ENCODE results near the gene DCTN3. TPM values are rescaled to one million over a fixed set of nuclear protein-coding genes. Genes with fewer than 3 reads are reported as not detected.
A peak's percentile ranks its signal among the peaks of the same experiment; 100 is the strongest.
"Not testable (repeated sequence)": the region's sequence is repeated elsewhere in the genome, so short reads cannot be mapped to it uniquely, and the experiment has no call there.

DCTN3 gene
- total and polyA plus RNA-seq, 9 of the 15 experiments (the other 6 are each of a cell fraction or from before 2014, with no cell fraction given) = 11.0 to 51.0 (median 41.9) TPM

DNA sequence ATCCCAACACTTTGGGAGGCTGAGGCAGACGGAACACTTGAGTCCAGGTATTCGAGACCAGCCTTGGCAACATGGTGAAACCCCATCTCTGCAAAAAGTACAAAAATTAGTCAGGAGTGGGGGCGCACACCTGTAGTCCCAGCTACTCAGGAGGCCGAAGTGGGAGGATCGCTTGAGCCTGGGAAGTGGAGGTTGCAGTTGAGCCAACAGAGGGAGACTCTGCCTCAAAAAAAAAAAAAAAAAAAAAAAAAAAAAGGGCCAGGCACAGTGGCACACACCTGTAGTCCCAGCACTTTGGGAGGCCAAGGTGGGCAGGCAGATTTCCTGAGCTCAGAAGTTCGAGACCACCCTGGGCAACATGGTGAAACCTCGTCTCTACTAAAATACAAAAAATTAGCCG is 19.0 kb upstream of the DCTN3 start:
- H2AFZ ChIP-seq (ENCODE audit: low read depth, low read length); intact Hi-C loops (cut with micrococcal nuclease); DNase-seq (ENCODE audit: extremely low read depth in 1 of 4, low spot score in 3 of 4); in situ Hi-C loops (cut with MboI); BruUV-seq (replicated peaks); CTCF ChIA-PET (ENCODE audit: low intra/inter-chr PET ratio); H4K20me1 ChIP-seq (replicated peaks; ENCODE audit: control insufficient read depth, insufficient read depth, low read length); POLR2A ChIA-PET; H3K27me3 ChIP-seq (ENCODE audit: control insufficient read depth in 2 of 2, insufficient read depth in 2 of 2, low read length in 2 of 2); H3K9ac ChIP-seq (ENCODE audit: insufficient read depth in 1 of 2, low read depth in 2 of 2, low read length in 2 of 2); H3K27ac ChIP-seq (ENCODE audit: extremely low read depth, low read depth, low read length); FAIRE-seq; H3K4me2 ChIP-seq (ENCODE audit: insufficient read depth, low read length); H3K9me1 ChIP-seq (ENCODE audit: control insufficient read depth, insufficient read depth, low read length); H3K9me3 ChIP-seq (replicated peaks; ENCODE audit: control insufficient read depth, insufficient read depth, low read depth, low read length); ATAC-seq; H3K4me3 ChIP-seq: not testable (repeated sequence)
- 87% methylated on average over 8 of the region's 8 CpGs for WGBS (ENCODE audit: insufficient coverage, low coverage, missing lambda C conversion rate)
- H3K36me3 ChIP-seq (ENCODE audit: control insufficient read depth, insufficient read depth, low read length) = peaks cover 14% of the 10 kb centered on the region; the same call in 1 of the 3 replicates
- TF ChIP-seq ZNF384 (IDR thresholded peaks at IDR 0.05; ENCODE audit: low read depth, low read length) = peak; percentile 37; the same call in 1 of the 2 replicates
- peaks cover 5 to 23% of the 10 kb centered on the region in 2 experiments; a peak in 4 of 5 replicates for H3K4me1 ChIP-seq (replicated peaks in 1 of 2; ENCODE audit: control insufficient read depth in 2 of 2, insufficient read depth in 2 of 2, low read length in 2 of 2)
- peaks cover 18% of the 10 kb centered on the region for H3K79me2 ChIP-seq (ENCODE audit: control insufficient read depth, insufficient read depth, low read length)

GRCh38 chr9:34638138-34638445 is 17.8 kb upstream of the DCTN3 start:
- WGBS (ENCODE audit: insufficient coverage, low coverage, missing lambda C conversion rate) = 44% methylated on average over 5 of the region's 7 CpGs
- Histone ChIP-seq H2AFZ (ENCODE audit: low read depth, low read length) (peak overlapping the region; percentile 92), H3K9me3 (replicated peaks; ENCODE audit: control insufficient read depth, insufficient read depth, low read depth, low read length) (no peaks in the 10 kb centered on the region), H3K79me2 (ENCODE audit: control insufficient read depth, insufficient read depth, low read length) (peaks cover 18% of the 10 kb centered on the region), H3K4me1 (replicated peaks in 1 of 2; ENCODE audit: control insufficient read depth in 2 of 2, insufficient read depth in 2 of 2, low read length in 2 of 2) (peaks cover 5 to 23% of the 10 kb centered on the region in 2 experiments; a peak in 4 of 5 replicates), H3K4me2 (ENCODE audit: insufficient read depth, low read length) (peak overlapping the region; percentile 82), H3K27me3 (ENCODE audit: control insufficient read depth in 2 of 2, insufficient read depth in 2 of 2, low read length in 2 of 2) (no peaks in the 10 kb centered on the region), H3K9ac (ENCODE audit: insufficient read depth in 1 of 2, low read depth in 2 of 2, low read length in 2 of 2) (peak overlapping the region; percentile 73 to 96), H3K9me1 (ENCODE audit: control insufficient read depth, insufficient read depth, low read length) (no peaks in the 10 kb centered on the region), H4K20me1 (replicated peaks; ENCODE audit: control insufficient read depth, insufficient read depth, low read length) (0 out of 2 replicates have a peak, but pooled peaks cover 4% of the 10 kb centered on the region), H3K27ac (ENCODE audit: extremely low read depth, low read depth, low read length) (peak overlapping the region; percentile 65), H3K36me3 (ENCODE audit: control insufficient read depth, insufficient read depth, low read length) (peaks cover 14% of the 10 kb centered on the region; the same call in 1 of the 3 replicates), H3K4me3 (peak overlapping the region; percentile 54)
- FAIRE-seq (no peak), DNase-seq (ENCODE audit: extremely low read depth in 1 of 4, low spot score in 3 of 4) (no peak), ATAC-seq (no peak)
- ChIA-PET CTCF (ENCODE audit: low intra/inter-chr PET ratio) (no interaction called here), POLR2A (interaction anchor here (0.8 to 1.7 kb wide), 2 partner anchors 8 to 14 kb away, joined by 4 to 7 read pairs; partner anchors contain the start of gene GALT)
- in situ Hi-C loops (cut with MboI) = no loop called here
- intact Hi-C loops (cut with micrococcal nuclease) = no loop called here
- TF ChIP-seq ZBTB8A (IDR thresholded peaks at IDR 0.05; ENCODE audit: partially characterized antibody) (no peak), GABPA (tag; conservative IDR thresholded peaks at IDR 0.05; ENCODE audit: low read depth) (peak; percentile 18; the same call in 1 of the 2 replicates), ZFX (CRISPR knock-in tag; IDR thresholded peaks at IDR 0.05) (0 out of 2 replicates have a peak, but pooled peaks have one; percentile 7), PHF20 (IDR thresholded peaks at IDR 0.05; ENCODE audit: partially characterized antibody) (peak; percentile 1)
- no TSS peak for BruUV-seq (replicated peaks)

All from K562 (cell line).